GM12878 (cell line): ENCODE results near the gene MSI2. TPM values are rescaled to one million over a fixed set of nuclear protein-coding genes. Genes with fewer than 3 reads are reported as not detected.
A peak's percentile ranks its signal among the peaks of the same experiment; 100 is the strongest.

ENCODE experiments used
- BACH1 ChIP-seq: fragments of 450-650 bp; IDR thresholded peaks from 2 replicates; pipeline ENCODE4 v1.6.1; 2017; ENCODE audit warnings: mild to moderate bottlenecking, borderline replicate concordance
- BMI1 ChIP-seq: fragments of 450-650 bp; IDR thresholded peaks from 2 replicates; pipeline ENCODE4 v1.6.1; 2016; ENCODE audit warnings: mild to moderate bottlenecking, moderate library complexity, borderline replicate concordance
- CBX3 ChIP-seq: fragments of 200-600 bp; sonication (generic); IDR thresholded peaks from 2 replicates; pipeline ENCODE4 v1.6.1; 2016; ENCODE audit warnings: low read depth, borderline replicate concordance
- CBX5 ChIP-seq: sonication (generic); IDR thresholded peaks from 2 replicates; pipeline ENCODE4 v1.6.1; 2016; ENCODE audit warnings: low read depth, moderate library complexity, mild to moderate bottlenecking, inconsistent platforms
- E2F4 ChIP-seq: IDR thresholded peaks from 2 replicates; pipeline ENCODE4 v1.6.1; 2012; ENCODE audit warnings: low read depth, low read length, improper control_type of control experiment
- EP300 ChIP-seq, 2 experiments: fragments of 150-350 bp in 1 of 2; IDR thresholded peaks; 2 replicates each; pipeline ENCODE4 v1.6.1; 2011 to 2012; ENCODE audit warnings: low read depth in 2 of 2, low read length in 2 of 2, borderline replicate concordance in 1 of 2, improper control_type of control experiment in 1 of 2, inconsistent platforms in 1 of 2; ENCODE audit not compliant: control insufficient read depth in 1 of 2
- HCFC1 ChIP-seq: fragments of 150-350 bp; IDR thresholded peaks from 2 replicates; pipeline ENCODE4 v1.6.1; 2014; ENCODE audit warnings: low read length
- HDAC2 ChIP-seq: fragments of 200-600 bp; sonication (generic); IDR thresholded peaks from 2 replicates; pipeline ENCODE4 v1.6.1; 2017
- HDAC6 ChIP-seq: fragments of 200-600 bp; sonication (generic); IDR thresholded peaks from one replicate; pipeline ENCODE4 v1.8.0; 2017; ENCODE audit warnings: antibody characterized with exemption; ENCODE audit not compliant: unreplicated experiment
- HDGF ChIP-seq: fragments of 450-650 bp; IDR thresholded peaks from 2 replicates; pipeline ENCODE4 v1.6.1; 2016; ENCODE audit warnings: antibody characterized with exemption
- JUND ChIP-seq: IDR thresholded peaks from 2 replicates; pipeline ENCODE4 v1.6.1; 2012; ENCODE audit warnings: low read depth, mild to moderate bottlenecking, low read length, improper control_type of control experiment, moderate library complexity
- MYC ChIP-seq: IDR thresholded peaks from 2 replicates; pipeline ENCODE4 v1.6.1; 2011; ENCODE audit warnings: mild to moderate bottlenecking, low read length, moderate library complexity, inconsistent platforms; ENCODE audit not compliant: insufficient read depth, insufficient replicate concordance, insufficient read length, severe bottlenecking
- NBN ChIP-seq: fragments of 450-650 bp; IDR thresholded peaks from 2 replicates; pipeline ENCODE4 v1.6.1; 2016
- NFYA ChIP-seq: IDR thresholded peaks from 2 replicates; pipeline ENCODE4 v1.6.1; 2011; ENCODE audit warnings: low read depth, mild to moderate bottlenecking, low read length, improper control_type of control experiment, borderline replicate concordance
- PKNOX1 ChIP-seq: fragments of 450-650 bp; IDR thresholded peaks from 2 replicates; pipeline ENCODE4 v1.6.1; 2016; ENCODE audit warnings: mild to moderate bottlenecking
- RBBP5 ChIP-seq: fragments of 200-600 bp; sonication (generic); conservative IDR thresholded peaks from 2 replicates; pipeline ENCODE4 v1.6.1; 2016
- SIN3A ChIP-seq: IDR thresholded peaks from 2 replicates; pipeline ENCODE4 v1.6.1; 2012; ENCODE audit warnings: low read depth, low read length, improper control_type of control experiment
- SREBF2 ChIP-seq: IDR thresholded peaks from 2 replicates; pipeline ENCODE4 v1.6.1; 2012; ENCODE audit warnings: mild to moderate bottlenecking, low read length
- SRF ChIP-seq, 2 experiments: IDR thresholded peaks; 2 replicates each; pipeline ENCODE4 v1.6.1; 2011; ENCODE audit warnings: low read depth in 2 of 2, low read length in 2 of 2, mild to moderate bottlenecking in 1 of 2, moderate library complexity in 1 of 2
- USF2 ChIP-seq: IDR thresholded peaks from 2 replicates; pipeline ENCODE4 v1.6.1; 2011; ENCODE audit warnings: low read depth, low read length, improper control_type of control experiment, borderline replicate concordance
- YBX1 ChIP-seq: fragments of 450-650 bp; IDR thresholded peaks from 2 replicates; pipeline ENCODE4 v1.6.1; 2016; ENCODE audit warnings: antibody characterized with exemption
- ZBED1 ChIP-seq: IDR thresholded peaks from 2 replicates; pipeline ENCODE4 v1.6.1; 2016; ENCODE audit warnings: borderline replicate concordance
- ZNF592 ChIP-seq: fragments of 450-650 bp; IDR thresholded peaks from 2 replicates; pipeline ENCODE4 v1.6.1; 2017; ENCODE audit warnings: mild to moderate bottlenecking, moderate library complexity
- ZSCAN29 ChIP-seq: fragments of 450-650 bp; IDR thresholded peaks from 2 replicates; pipeline ENCODE4 v1.6.1; 2017; ENCODE audit warnings: mild to moderate bottlenecking, moderate library complexity
- polyA plus RNA-seq, 11 experiments: library from polyadenylated mRNA; depleted of rRNA in 4 of 11; unstranded in 6 of 11; stranded (reverse) in 5 of 11; fragments of >200 nt; fragmentation: Nextera tagmentation in 4 of 11; fragmentation: Illumina TruSeq in 1 of 11; extraction: Ambion mirVana in 4 of 11; extraction: Trizol in 1 of 11; gene quantifications; 1 replicate in 1 of 11; 2 replicates in 10 of 11; pipeline versions ENCODE4 v1.2.1 to v1.2.3, GENCODE V29; 2011 to 2016; ENCODE audit warnings: inconsistent platforms in 2 of 11, missing spikeins in 2 of 11, low read depth in 1 of 11
- total RNA-seq, 4 experiments: library from RNA; depleted of rRNA in 3 of 4; stranded (reverse); fragments of >200 nt in 3 of 4; fragmentation: Illumina TruSeq in 1 of 4; extraction: Trizol in 1 of 4; gene quantifications; 2 replicates each; pipeline versions ENCODE4 v1.2.1 to v1.2.3, GENCODE V29; 2013 to 2021

Gene MSI2
- total and polyA plus RNA-seq, 10 of the 15 experiments (the other 5 are each of a cell fraction or from before 2014, with no cell fraction given) = 6.1 to 76.1 (median 42.0) TPM

- TF ChIP-seq ZSCAN29 = no peak
- TF ChIP-seq ZBED1 = no peak; the same call in 1 of the 2 replicates
- peak; percentile 73; the same call in 1 of the 2 replicates for TF ChIP-seq BACH1
- TF ChIP-seq HCFC1 = no peak
- TF ChIP-seq E2F4 = no peak
- TF ChIP-seq HDAC6 = no peak
- peak; percentile 84 for TF ChIP-seq JUND
- no peak for TF ChIP-seq SREBF2
- no peak for TF ChIP-seq NFYA
- TF ChIP-seq NBN = peak; percentile 77; the same call in 1 of the 2 replicates
- no peak for TF ChIP-seq BMI1
- peak; percentile 68; the same call in 1 of the 2 replicates for TF ChIP-seq CBX5
- TF ChIP-seq PKNOX1 = peak; percentile 73
- no peak for TF ChIP-seq SRF (IDR thresholded peaks at IDR 0.05; ENCODE audit: low read depth in 2 of 2, low read length in 2 of 2)
- TF ChIP-seq YBX1 = no peak
- no peak for TF ChIP-seq CBX3
- no peak for TF ChIP-seq USF2
- no peak for TF ChIP-seq SIN3A
- no peak for TF ChIP-seq RBBP5
- no peak for TF ChIP-seq MYC
- no peak for TF ChIP-seq HDAC2
- TF ChIP-seq EP300 (IDR thresholded peaks at IDR 0.05; ENCODE audit: borderline replicate concordance in 1 of 2, control insufficient read depth in 1 of 2, low read depth in 2 of 2, low read length in 2 of 2) = peak; percentile 95 to 96
- peak; percentile 35 for TF ChIP-seq HDGF
- TF ChIP-seq ZNF592 = no peak
These were observed 207.0 kb downstream of the MSI2 start (continued) for GRCh38 chr17:57463103-57463885.
